Left cardiac atrium (tissue), 4 donors: Measurements from ENCODE around the gene PCBP3. TPM values are rescaled to one million over a fixed set of nuclear protein-coding genes. Genes with fewer than 3 reads are reported as not detected.
"Not testable (repeated sequence)": the region's sequence is repeated elsewhere in the genome, so short reads cannot be mapped to it uniquely, and the experiment has no call there.

Experiments
- ATAC-seq, 2 donors: fragments of 200-7000 bp; cut with Tn5 transposase; one replicate each; pipeline ENCODE4 v1.9.1; 2020; ENCODE audit warnings: mild to moderate bottlenecking in 2 of 2, moderate library complexity in 2 of 2
- DNase-seq: peaks from one replicate; pipeline ENCODE4 v3.0.0-alpha.2; 2020
- intact Hi-C, 2 donors: fragments of 100-400 bp; cut with DNase I; formaldehyde crosslinking; loops; one replicate each; pipeline versions ENCODE4 v1.14.1 to v1.15.1; 2022 to 2023
- total RNA-seq, 2 donors: library from RNA; stranded (reverse); fragmentation: NEBNext Ultra II Directional; extraction: Animal tissue kit (Norgen Biotek cat#: 25700); gene quantifications; one replicate each; pipeline ENCODE4 v1.2.1, GENCODE V29; 2021
- donor health status: DM: no; HTN: yes; CAD: no.
- donor health status: DM: no; HTN: yes; CAD: no; lungs with severe emphysema.
- donor health status: DM: yes; HTN: yes; CAD: no.
- donor health status: Dilated cardiomyopathy.

Gene PCBP3
- total RNA-seq, 2 donors from 2014 or later, result 5.8 to 5.9 TPM

DNA sequence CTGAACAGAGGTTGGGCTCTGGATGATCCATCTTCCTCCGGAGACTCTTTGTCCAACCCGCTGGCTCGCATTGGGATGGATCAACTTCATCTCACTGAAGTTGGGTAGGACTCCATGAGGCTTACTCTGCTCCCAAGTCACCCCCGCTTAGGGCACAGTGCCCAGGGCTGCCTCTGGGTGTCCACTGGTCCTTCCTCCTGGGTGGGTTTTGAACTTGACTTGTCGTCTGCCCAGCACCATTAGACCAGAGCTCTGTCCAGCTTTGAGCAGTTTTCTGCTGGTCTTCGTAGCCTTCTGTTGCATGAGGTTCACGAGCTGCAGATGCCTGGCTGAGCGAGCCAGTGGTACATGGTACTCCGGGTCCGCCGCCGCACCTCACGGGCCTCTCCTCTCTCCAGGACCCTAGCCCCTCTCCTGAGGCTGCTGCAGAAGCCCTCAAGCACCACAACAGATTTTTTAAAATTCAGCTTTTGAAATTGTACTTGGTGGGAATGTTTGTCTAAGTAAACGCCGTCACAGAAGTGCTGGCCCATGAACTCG, 304.3 kb downstream of the PCBP3 start:
- intact Hi-C loops, result no loop called here
- DNase-seq (no peak), ATAC-seq (no peak)

DNA sequence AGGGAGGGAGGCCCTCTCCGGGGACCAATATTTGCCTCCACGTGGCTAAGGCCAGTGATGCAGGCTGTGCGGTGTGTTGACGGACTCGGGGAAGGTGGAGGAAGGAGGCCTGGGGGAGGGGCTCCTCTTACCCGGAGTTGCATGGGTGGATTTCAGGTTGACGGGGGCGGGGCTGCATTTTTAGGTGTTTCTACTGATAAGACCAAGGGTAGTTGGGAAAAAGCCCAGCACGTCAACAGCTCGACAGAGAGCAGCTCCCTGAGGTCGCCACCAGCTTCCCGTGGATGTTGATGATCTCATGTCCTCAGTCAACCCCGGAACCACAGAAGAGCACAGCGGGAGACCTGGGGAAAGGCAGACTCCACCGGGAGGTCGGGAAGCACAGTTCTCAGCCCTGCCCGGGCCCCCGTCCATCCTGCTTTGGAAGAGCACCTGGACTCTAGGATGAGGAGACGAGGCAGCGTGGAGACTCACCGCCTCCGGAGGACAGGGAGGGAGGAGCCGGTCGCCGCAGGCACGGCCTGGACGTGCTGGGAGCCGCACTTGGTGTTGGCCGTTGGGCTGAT, 305.1 kb downstream of the PCBP3 start:
- ATAC-seq (peak in 1 of 2 donors; percentile 4), DNase-seq (no peak)
- intact Hi-C loops, result no loop called here

DNA sequence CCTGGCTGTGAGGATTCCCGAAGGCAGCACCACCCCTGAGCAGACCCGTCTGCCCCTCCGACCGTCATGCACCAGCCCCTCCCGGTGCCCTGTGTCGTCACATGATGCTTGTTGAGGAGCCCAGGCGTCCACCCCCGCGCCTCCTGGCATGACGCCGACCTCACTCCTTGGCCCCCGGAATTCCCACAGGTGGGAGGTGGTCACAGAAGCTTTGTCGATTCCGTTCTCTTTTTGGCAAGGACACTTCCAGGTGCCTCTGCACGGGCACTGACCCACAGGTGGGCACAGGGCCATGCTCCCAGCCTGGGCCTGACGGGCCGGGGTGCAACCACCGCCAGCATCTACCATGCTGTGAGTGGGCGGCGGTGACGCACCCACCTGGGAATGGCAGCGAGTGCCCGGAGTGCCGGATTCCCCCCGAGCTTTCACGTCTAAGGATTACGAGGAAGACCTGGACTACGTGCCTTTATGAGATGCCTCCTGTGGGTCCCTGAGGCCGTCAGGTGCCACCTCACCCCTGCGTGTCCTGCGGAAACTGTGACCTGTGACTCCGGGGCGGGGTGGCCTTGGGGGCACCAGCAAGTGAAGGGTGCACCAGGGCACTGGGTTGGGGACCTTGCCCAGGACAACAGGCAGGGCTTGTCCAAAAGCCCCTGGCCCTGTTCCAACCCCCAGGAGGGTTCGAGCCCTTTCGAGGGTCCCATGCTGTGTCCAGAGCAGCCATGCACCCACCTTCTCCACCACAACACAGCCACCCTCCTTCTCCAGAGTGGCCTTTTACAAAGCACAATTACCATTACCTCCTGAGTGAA, 306.6 kb downstream of the PCBP3 start:
- intact Hi-C loops, result no loop called here
- ATAC-seq, result peak in 1 of 2 donors; percentile 5
- no peak for DNase-seq

DNA sequence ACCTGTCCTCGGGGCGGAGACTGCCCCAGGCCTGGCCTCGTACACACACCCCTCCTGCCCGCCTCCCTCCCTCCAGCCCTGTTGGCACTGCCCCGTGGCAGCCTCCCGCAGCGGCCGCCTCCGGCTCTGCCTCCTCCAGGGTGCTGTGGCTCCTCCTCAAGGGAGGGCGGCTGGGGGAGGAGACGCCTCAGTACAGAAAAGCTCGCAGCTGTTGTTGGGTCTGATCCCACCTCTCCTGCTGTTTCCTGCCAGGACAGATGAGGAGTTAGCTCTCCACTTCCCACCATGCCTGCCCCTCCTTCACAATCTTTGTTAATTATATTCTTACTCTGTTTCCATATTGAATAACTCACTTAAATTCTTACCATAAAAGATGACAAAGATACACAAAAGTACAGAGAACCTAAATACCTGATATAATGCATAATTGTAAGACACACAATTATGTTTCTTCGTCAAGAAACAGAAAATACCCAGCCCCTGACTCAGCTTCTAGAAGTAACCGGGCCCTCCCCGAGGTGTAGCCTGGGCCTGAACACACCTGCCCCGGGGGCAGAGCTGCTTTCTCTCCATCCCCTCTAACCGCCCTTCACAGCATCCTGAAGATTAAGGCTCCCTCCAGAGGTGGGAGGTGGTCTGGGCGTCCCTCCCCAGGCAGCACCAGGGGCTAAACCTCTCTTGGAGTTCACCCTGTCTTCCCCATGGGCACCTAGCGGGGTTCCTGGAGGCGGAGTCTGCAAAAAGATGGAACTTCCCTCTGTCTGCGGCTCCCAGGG, 307.4 kb downstream of the PCBP3 start:
- ATAC-seq, result peak; percentile 72 to 86
- intact Hi-C loops, result no loop called here
- DNase-seq, result peak; percentile 72

DNA sequence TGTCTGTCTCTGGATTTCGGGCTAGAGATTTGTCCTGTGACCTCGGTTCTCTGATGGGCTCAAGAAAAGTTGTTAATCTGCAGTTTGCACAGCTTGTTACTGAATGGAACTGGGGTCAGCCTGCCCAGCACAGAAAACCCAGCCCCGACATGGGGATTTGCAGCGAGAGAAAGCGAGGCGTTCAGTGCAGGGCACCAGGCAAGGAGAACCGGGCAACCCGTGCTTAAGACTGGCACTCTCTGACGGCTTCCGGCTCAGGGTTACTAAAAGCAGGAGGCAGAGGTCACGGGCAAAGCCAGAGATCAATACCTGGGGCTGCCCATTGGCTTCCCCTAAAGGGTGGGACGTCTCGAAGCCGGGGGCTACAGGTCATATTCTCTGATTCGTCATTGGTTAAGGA, 308.2 kb downstream of the PCBP3 start:
- DNase-seq (no peak), ATAC-seq (no peak)
- intact Hi-C loops, result no loop called here

DNA sequence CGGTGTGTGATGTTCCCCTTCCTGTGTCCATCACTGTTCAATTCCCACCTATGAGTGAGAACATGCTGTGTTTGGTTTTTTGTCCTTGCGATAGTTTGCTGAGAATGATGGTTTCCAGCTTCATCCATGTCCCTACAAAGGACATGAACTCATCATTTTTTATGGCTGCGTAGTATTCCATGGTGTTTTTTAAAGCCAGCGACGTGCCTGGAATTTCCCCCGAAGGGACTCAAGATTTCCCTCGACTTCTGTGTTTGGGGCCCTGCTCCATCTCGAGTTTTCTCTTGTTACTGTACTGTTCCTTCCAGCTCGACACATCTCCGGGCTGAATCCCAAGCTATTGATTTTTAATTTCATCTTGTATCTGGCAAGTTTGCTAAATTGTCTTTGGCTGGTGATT, 309.0 kb downstream of the PCBP3 start:
- DNase-seq, intact Hi-C loops, ATAC-seq: not testable (repeated sequence)

DNA sequence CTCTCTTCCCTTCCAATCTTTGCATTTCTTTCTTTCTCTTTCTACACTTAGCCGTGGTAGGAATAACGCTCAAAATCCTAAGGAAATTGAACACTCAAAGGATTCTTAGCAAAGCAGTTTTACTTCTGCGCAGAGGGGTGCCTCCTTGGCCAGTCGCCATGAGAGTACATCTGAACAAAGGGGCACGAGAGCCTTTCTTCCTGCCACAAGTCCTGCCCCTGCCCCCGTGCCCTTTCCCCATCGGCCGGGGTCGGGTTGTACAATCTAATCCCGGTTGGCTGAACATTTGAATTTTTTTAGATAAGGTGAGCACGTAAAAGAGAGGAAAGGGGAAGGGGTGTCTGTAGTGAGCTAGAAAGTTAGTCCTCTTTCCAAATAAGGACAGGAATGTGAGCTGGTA, 309.4 kb downstream of the PCBP3 start:
- intact Hi-C loops, result no loop called here
- ATAC-seq, result no peak

DNA sequence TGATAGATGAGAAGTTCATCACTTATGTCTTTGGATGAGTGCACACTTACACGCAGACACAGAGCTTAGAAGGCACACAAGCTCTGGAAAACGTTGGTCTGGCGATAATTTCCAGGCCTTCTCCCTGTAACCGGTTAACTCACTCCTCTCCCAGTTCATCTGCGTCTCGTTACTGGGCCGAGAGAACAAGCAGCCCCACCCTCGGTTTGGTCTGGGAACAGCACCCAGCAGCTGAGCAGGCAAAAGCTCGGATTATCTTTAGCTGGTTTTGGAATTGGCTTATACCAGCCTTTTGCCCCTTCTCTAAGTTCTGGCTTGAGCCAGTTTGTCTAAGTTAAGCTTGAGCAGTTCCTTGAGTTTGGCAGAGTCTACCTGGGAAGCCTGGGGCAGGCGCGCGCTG, 310.7 kb downstream of the PCBP3 start:
- intact Hi-C loops, result no loop called here
- peak; percentile 60 for DNase-seq
- ATAC-seq, result peak; percentile 28 to 47

More for the DNA sequence above, 309.4 kb downstream of the PCBP3 start:
- DNase-seq, result peak; percentile 70

DNA sequence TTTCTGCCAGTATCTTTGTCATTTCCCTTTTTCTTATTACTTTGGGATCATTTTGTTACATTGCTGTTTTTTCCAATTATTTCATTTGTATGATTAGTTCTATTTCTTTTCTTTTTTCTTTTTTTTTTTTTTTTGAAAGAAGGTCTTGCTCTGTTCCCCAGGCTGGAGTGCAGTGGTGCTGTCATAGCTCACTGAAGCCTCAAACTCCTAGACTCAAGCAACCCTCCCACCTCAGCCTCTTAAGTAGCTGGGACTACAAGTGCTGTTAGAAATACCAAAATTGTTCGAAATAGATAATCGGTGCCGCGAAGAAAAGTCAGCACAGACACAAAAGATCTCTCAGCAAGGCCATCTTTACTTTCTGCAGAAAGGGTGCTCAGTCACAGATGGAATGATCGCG, 311.4 kb downstream of the PCBP3 start:
- DNase-seq (no peak), ATAC-seq (no peak)
- intact Hi-C loops, result no loop called here

DNA sequence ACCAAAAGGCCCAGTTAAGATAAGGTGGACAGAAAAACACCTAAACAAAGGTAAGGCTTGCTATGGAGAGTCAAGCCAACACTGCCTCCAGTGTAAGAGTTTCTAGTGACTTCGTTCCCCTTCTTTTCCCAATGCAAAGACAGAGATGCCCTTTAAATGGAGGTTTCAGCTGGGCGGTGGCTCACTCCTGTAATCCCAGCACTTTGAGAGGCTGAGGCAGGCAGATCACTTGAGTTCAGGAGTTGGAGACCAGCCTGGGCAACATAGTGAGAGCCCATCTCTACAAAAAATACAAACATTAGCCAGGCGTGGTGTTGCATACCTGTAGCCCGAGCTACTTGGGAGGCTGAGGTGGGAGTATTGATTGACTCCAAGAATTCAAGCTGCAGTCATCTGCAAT, 314.0 kb downstream of the PCBP3 start:
- ATAC-seq (no peak), DNase-seq (no peak)
- intact Hi-C loops, result no loop called here

DNA sequence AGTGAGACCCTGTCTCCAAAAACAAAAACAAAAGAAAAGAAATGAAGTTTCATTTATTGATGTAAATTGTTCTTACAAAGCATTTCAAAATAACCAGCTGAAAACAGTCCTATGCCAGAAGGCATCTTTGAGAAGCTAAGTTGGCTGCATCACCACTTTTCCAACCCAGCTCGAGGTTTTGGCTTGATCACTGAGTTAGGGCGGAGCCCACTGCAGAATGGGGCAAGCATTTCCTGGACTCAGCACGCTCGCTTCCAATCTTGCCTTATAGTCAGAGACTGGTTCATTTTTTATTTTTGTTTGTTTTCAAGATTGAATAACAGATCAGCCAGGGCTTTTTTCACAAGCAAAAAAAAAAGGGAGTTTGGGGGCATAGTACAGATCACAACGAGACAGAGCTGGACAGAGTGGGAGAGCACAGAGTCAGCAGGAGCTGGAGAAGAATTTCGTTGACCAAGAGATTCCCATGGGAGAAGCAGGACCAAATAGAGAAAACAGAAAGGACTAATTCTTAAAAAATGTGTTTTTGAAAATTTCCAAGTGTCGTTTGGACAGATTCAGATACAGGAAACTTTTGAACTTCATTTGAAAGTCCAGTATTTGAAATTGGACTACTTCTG, 314.6 kb downstream of the PCBP3 start:
- peak; percentile 72 for DNase-seq
- intact Hi-C loops, result no loop called here

DNA sequence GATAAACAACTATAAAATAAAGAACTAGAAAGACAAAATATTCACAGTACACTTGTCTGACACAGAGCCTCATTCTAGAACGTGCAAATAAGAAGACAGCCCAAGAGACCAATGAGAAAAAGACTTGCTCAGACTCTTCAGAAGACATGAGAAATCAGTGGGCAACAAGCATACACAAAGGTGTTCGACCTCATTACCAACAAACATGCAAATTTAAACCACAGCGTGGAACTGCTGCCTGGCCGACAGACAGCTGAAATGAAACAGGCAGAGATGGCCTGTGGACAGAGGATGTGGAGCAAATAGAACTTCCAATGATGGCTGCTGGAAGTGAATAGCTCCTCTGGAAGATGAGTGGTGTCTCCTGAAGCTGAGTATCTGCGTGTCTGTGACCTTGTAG, 315.7 kb downstream of the PCBP3 start:
- no peak for ATAC-seq
- DNase-seq, result no peak
- intact Hi-C loops, result no loop called here

More for the DNA sequence above, 314.6 kb downstream of the PCBP3 start:
- peak; percentile 75 to 82 for ATAC-seq

DNA sequence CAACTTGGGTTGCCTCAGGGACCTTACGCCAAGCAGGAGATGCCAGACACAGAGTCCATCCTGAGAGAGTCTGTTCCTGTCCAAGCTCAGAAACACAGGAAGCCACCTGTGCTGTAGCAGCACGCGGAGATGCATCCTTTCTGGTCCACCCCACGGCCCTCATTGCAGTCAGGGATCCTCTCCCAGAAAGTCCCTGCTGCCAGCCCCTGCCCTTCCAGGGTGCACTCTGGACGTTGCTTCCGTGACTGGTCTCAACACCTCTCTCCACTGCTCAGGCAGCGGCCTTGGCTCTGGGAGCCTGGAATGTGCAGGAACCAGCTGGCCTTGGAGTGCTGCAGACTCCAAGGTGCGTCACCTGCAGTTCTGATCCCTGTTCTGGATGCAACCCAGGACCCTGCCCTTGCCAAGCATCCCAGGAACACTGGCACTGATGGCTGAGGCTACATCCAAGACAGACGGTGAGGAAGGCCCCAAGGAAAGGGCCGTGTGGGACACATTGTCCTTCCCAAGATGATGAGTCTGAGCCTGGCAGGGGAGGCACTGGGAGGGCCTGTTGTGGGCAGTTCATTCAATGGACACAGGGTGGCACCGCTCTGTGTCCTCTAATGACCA, 316.4 kb downstream of the PCBP3 start:
- ATAC-seq (no peak), DNase-seq (no peak)
- intact Hi-C loops, result no loop called here

DNA sequence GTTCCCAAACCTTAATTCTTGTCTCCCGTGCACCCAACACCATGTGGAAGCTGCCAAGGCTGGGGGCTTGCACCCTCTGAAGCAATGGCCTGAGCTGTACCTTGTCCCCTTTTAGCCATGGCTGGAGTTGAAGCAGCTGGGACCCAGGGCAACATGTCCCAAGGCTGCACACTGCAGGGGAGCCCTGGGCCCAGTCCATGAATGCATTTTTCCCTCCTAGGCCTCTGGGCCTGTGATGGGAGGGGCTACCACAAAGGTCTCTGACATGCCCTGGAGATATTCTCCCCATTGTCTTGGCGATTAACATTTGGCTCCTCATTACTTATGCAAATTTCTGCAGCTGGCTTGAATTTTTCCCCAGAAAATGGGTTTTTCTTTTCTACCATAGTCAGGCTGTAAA, 317.9 kb downstream of the PCBP3 start:
- ATAC-seq, intact Hi-C loops, DNase-seq: not testable (repeated sequence)

DNA sequence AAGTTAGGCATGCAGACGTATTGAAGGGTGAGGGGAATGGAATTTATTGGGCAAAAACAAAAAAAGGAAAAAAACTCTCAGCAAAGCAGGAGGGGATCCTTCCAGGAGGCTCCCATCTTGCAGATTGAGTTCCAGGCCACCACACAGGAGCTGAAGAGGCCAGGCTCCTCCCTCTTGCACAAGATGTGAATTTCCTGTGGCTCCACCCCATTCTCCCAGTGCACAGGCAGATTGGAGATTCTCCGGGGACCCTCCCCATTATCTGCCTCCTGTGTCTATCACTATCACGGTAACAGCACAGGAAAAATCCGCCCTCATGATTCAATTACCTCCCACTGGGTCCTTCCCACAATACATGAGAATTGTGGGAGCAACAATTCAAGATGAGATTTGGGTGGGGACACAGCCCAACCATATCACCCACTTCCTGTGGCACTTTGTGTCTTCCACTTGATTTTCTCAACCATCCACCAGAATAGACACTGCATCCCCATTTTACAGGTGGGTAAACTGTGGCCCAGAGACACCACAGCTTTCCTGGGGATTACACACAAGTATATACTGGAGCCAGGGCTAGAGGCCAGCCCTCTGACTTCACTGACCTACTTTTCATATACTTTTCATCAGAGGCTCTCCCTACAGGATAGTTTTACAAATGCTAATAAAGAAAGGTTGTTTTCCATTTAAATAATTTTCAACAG, 319.2 kb downstream of the PCBP3 start:
- intact Hi-C loops, result no loop called here
- ATAC-seq (peak in 1 of 2 donors; percentile 30), DNase-seq (no peak)

DNA sequence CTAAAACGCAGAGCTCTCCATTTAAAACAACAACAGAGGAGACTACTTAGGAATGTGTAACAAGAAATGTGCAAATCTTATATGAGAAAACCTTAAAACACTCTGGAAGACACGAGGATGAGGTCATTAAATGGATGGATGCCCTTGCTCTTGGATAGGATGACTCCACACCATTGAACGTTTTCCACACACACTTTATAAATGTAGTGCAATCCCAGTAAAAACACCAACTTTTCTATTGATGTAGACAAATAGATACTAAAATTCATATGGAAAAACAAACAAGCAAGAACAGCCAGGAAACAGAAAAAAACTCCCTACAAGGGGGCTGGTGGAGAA, 319.7 kb downstream of the PCBP3 start:
- DNase-seq, result no peak
- ATAC-seq, result peak in 1 of 2 donors; percentile 24
- intact Hi-C loops, result no loop called here

DNA sequence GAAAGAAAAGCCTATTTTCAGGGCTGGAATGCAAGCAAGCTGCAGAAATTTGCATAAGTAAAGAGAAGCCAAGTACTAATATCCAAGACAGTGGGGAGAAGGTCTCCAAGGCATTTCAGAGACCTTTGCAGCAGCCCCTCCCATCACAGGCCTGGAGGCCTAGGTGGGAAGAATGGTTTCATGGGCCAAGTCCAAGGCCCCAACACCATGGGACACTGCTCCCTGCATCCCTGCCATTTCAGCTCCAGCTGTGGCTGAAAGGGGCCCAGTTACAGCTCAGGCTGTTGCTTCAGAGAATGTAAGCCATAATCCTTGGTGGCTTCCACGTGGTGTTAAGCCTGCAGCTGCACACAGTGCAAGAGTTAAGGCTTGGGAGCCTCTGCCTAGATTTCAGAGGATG, 321.1 kb downstream of the PCBP3 start:
- ATAC-seq, result no peak
- intact Hi-C loops, result no loop called here
- no peak for DNase-seq

DNA sequence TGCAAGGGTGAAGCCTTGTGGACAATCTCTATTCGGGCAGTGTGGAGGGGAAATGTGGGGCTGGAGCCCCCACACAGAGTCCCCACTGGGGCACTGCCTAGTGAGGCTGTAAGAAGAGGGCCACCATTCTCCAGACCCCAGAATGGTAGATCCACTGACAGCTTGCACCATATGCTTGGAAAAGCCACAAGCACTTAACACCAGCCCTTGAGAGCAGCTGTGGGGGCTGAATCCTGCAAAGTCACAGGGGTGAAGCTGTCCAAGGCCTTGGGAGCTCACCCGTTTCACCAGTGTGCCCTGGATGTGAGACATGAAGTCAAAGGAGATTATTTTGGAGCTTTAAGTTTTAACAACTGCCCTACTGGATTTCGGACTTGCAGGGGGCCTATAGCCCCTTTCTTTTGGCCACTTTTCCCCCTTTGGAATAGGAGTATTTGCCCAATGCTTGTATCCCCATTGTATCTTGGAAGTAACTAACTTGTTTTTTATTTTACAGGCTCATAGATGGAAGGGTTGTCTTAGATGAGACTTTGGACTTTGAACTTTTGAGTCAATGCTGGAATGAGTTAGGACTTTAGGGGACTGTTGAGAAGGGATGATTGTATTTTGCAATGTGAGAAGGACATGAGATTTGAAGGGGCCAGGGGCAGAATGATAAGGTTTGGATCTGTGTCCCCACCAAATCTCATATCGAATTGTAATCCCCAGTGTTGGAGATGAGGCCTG, 321.7 kb downstream of the PCBP3 start:
- ATAC-seq, result no peak
- intact Hi-C loops, result no loop called here

More for the DNA sequence above, 321.7 kb downstream of the PCBP3 start:
- no peak for DNase-seq
